ENCODE measurements around the gene PRR16.

Gene PRR16

GRCh38 chr5:120576588-120576987, 112.5 kb downstream of the PRR16 start:
- no peak for DNase-seq (ENCODE audit: low read depth)

- no peak for DNase-seq (ENCODE audit: low read depth)
Measured at GRCh38 chr5:120582635-120583034, 118.5 kb downstream of the PRR16 start.

- DNase-seq (ENCODE audit: low read depth), result no peak
Measured at GRCh38 chr5:120586646-120587045, 122.5 kb downstream of the PRR16 start.

GRCh38 chr5:120591911-120592310, 127.8 kb downstream of the PRR16 start:
- no peak for DNase-seq (ENCODE audit: low read depth)

GRCh38 chr5:120599576-120599975, 135.5 kb downstream of the PRR16 start:
- no peak for DNase-seq (ENCODE audit: low read depth)

GRCh38 chr5:120600639-120601038, 136.5 kb downstream of the PRR16 start:
- DNase-seq (ENCODE audit: low read depth), result no peak

- no peak for DNase-seq (ENCODE audit: low read depth)
Measured at GRCh38 chr5:120602033-120602432, 137.9 kb downstream of the PRR16 start.

GRCh38 chr5:120604884-120605283, 140.8 kb downstream of the PRR16 start:
- no peak for DNase-seq (ENCODE audit: low read depth)

GRCh38 chr5:120605325-120606079, 141.4 kb downstream of the PRR16 start:
- DNase-seq (ENCODE audit: low read depth), result no peak

GRCh38 chr5:120609570-120609969, 145.5 kb downstream of the PRR16 start:
- no peak for DNase-seq (ENCODE audit: low read depth)

GRCh38 chr5:120610145-120610544, 146.0 kb downstream of the PRR16 start:
- no peak for DNase-seq (ENCODE audit: low read depth)

- DNase-seq (ENCODE audit: low read depth), result no peak
Measured at GRCh38 chr5:120613729-120614128, 149.6 kb downstream of the PRR16 start.

- no peak for DNase-seq (ENCODE audit: low read depth)
Measured at GRCh38 chr5:120614531-120615180, 150.6 kb downstream of the PRR16 start.

- no peak for DNase-seq (ENCODE audit: low read depth)
Measured at GRCh38 chr5:120615967-120616645, 152.0 kb downstream of the PRR16 start.

GRCh38 chr5:120621339-120621738, 157.2 kb downstream of the PRR16 start:
- DNase-seq (ENCODE audit: low read depth), result no peak

- no peak for DNase-seq (ENCODE audit: low read depth)
Measured at GRCh38 chr5:120624021-120624563, 160.0 kb downstream of the PRR16 start.

- no peak for DNase-seq (ENCODE audit: low read depth)
Measured at GRCh38 chr5:120628156-120628555, 164.1 kb downstream of the PRR16 start.

- no peak for DNase-seq (ENCODE audit: low read depth)
Measured at GRCh38 chr5:120630550-120630949, 166.4 kb downstream of the PRR16 start.

GRCh38 chr5:120631611-120632010, 167.5 kb downstream of the PRR16 start:
- no peak for DNase-seq (ENCODE audit: low read depth)

GRCh38 chr5:120632430-120632829, 168.3 kb downstream of the PRR16 start:
- DNase-seq (ENCODE audit: low read depth), result no peak

- no peak for DNase-seq (ENCODE audit: low read depth)
Measured at GRCh38 chr5:120638449-120638848, 174.3 kb downstream of the PRR16 start.

- no peak for DNase-seq (ENCODE audit: low read depth)
Measured at GRCh38 chr5:120640778-120641177, 176.7 kb downstream of the PRR16 start.

- no peak for DNase-seq (ENCODE audit: low read depth)
Measured at GRCh38 chr5:120644516-120644915, 180.4 kb downstream of the PRR16 start.
